Keratinocyte (primary cell): ENCODE measurements around the gene SH3PXD2A. TPM values are rescaled to one million over a fixed set of nuclear protein-coding genes. Genes with fewer than 3 reads are reported as not detected.

Source experiments
- DNase-seq: peaks from one replicate; pipeline ENCODE4 v3.0.0-alpha.2; 2011; ENCODE audit warnings: low read depth, missing footprints, low spot score
- FAIRE-seq: peaks from 2 replicates; lab custom pipeline; 2011; peaks lifted over from hg19 to GRCh38; lab: Jason Lieb, UNC
- H2AFZ ChIP-seq: 2 replicates; pipeline ENCODE4 v1.6.0; 2012; ENCODE audit warnings: low read length, control low read depth, inconsistent platforms; ENCODE audit not compliant: control insufficient read depth
- H3K27ac ChIP-seq: 2 replicates; pipeline ENCODE4 v1.5.1; 2011; ENCODE audit warnings: low read length; ENCODE audit not compliant: control insufficient read depth, insufficient read depth
- H3K27me3 ChIP-seq: 3 replicates; pipeline ENCODE4 v1.6.0; 2011; ENCODE audit warnings: low read length; ENCODE audit not compliant: control insufficient read depth, insufficient read depth; ENCODE audit errors: extremely low read depth
- H3K36me3 ChIP-seq, 2 experiments: 2 replicates in 1 of 2; 3 replicates in 1 of 2; pipeline ENCODE4 v1.5.1; 2011; ENCODE audit warnings: low read length in 2 of 2, mild to moderate bottlenecking in 1 of 2; ENCODE audit not compliant: control insufficient read depth in 2 of 2, insufficient read depth in 2 of 2; ENCODE audit errors: extremely low read depth in 1 of 2
- H3K4me1 ChIP-seq: 3 replicates; pipeline ENCODE4 v1.5.1; 2011; ENCODE audit warnings: low read length; ENCODE audit not compliant: control insufficient read depth, insufficient read depth; ENCODE audit errors: extremely low read depth
- H3K4me2 ChIP-seq: 3 replicates; pipeline ENCODE4 v1.6.0; 2011; ENCODE audit warnings: low read depth, low read length; ENCODE audit not compliant: control insufficient read depth, insufficient read depth; ENCODE audit errors: extremely low read depth
- H3K4me3 ChIP-seq, 3 experiments: fragments of 200-600 bp in 1 of 3; sonication (generic) in 1 of 3; 2 replicates in 2 of 3; 3 replicates in 1 of 3; pipeline ENCODE4 v1.5.1; 2011 to 2016; ENCODE audit warnings: low read length in 3 of 3, mild to moderate bottlenecking in 3 of 3, control low read depth in 2 of 3, inconsistent platforms in 1 of 3, low read depth in 1 of 3, mixed read lengths in 1 of 3, mixed run types in 1 of 3, moderate library complexity in 1 of 3; ENCODE audit not compliant: control insufficient read depth in 2 of 3, insufficient read depth in 2 of 3; ENCODE audit errors: extremely low read depth in 1 of 3
- H3K79me2 ChIP-seq: 2 replicates; pipeline ENCODE4 v1.6.0; 2012; ENCODE audit warnings: low read length; ENCODE audit not compliant: control insufficient read depth, insufficient read depth
- H3K9ac ChIP-seq: 3 replicates; pipeline ENCODE4 v1.6.0; 2011; ENCODE audit warnings: low read length; ENCODE audit not compliant: control insufficient read depth, insufficient read depth; ENCODE audit errors: extremely low read depth
- H3K9me1 ChIP-seq: 3 replicates; pipeline ENCODE4 v1.6.0; 2011; ENCODE audit warnings: low read length; ENCODE audit not compliant: control insufficient read depth, insufficient read depth; ENCODE audit errors: extremely low read depth
- H3K9me3 ChIP-seq: 2 replicates; pipeline ENCODE4 v1.5.1; 2012; ENCODE audit warnings: low read depth, low read length; ENCODE audit not compliant: control insufficient read depth
- H4K20me1 ChIP-seq: 3 replicates; pipeline ENCODE4 v1.6.0; 2011; ENCODE audit warnings: low read length; ENCODE audit not compliant: control insufficient read depth, insufficient read depth; ENCODE audit errors: extremely low read depth
- EZH2 ChIP-seq: IDR thresholded peaks from one replicate; pipeline ENCODE4 v1.6.1; 2012; ENCODE audit warnings: inconsistent platforms, mild to moderate bottlenecking, low read length, moderate library complexity
- dilution Hi-C: fragments of 300-500 bp; cut with MboI; formaldehyde crosslinking; loops from one replicate; pipeline ENCODE4 v1.7.0; 2020; ENCODE audit warnings: low sequenced_read_pairs; ENCODE audit not compliant: extremely low pct_ligation_motif_present
- polyA plus RNA-seq, 5 experiments: library from polyadenylated mRNA; depleted of rRNA in 3 of 5; stranded (reverse) in 3 of 5; stranded (forward) in 1 of 5; unstranded in 1 of 5; fragments of >200 nt; gene quantifications; 1 replicate in 1 of 5; 2 replicates in 3 of 5; 3 replicates in 1 of 5; pipeline versions ENCODE4 v1.2.1 to v1.2.3, GENCODE V29; 2011 to 2012; ENCODE audit warnings: missing spikeins in 2 of 5, low read depth in 1 of 5, low replicate concordance in 1 of 5
- TF ChIP-seq, protein P1 (sequence below), 3 experiments: IDR thresholded peaks in 1 of 3; conservative IDR thresholded peaks in 1 of 3; optimal IDR thresholded peaks in 1 of 3; 2 replicates in 2 of 3; 3 replicates in 1 of 3; pipeline versions ENCODE3 to v1.5.1; 2011; ENCODE audit warnings: low read length in 3 of 3, mild to moderate bottlenecking in 3 of 3, moderate library complexity in 2 of 3, control low read depth in 1 of 3, inconsistent platforms in 1 of 3; ENCODE audit not compliant: insufficient read depth in 2 of 3; ENCODE audit errors: extremely low read depth in 1 of 3

The SH3PXD2A gene
- polyA plus RNA-seq, 1 donor (not counting 4 experiments of a cell fraction or from before 2014, with no cell fraction given) = 33.9 TPM

DNA sequence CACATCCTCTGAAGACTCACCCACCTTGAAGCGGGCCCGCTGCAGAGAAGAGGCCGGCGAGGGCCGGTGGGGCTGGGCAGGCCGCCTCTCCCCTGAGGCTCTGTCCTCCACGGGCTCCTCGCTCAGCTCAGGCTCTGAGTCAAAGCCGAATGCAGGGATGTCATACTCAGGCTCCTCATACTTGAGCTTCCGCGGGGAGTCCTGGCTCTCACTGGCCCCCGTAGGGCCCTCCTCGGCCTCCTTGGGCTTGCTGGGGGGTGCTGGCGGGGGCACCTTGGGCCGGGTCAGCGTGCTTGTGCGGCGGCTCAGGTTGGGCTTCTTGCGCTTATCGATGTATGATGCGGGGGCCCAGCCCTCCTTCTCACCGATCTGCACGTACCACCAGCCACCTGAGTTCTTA lies 252.0 kb downstream of the SH3PXD2A start:
- Histone ChIP-seq H3K27ac (no peak overlapping the region), H3K9me1 (no peaks in the 10 kb centered on the region), H3K4me2 (no peak overlapping the region), H4K20me1 (peaks cover 4% of the 10 kb centered on the region), H2AFZ (no peak overlapping the region), H3K79me2 (no peaks in the 10 kb centered on the region), H3K36me3 (peaks cover 46 to 56% of the 10 kb centered on the region in 2 experiments), H3K9ac (no peak overlapping the region), H3K4me3 (no peak overlapping the region), H3K27me3 (no peaks in the 10 kb centered on the region), H3K9me3 (no peaks in the 10 kb centered on the region), H3K4me1 (no peaks in the 10 kb centered on the region)
- dilution Hi-C loops = no loop called here
- TF ChIP-seq, protein P1, sequence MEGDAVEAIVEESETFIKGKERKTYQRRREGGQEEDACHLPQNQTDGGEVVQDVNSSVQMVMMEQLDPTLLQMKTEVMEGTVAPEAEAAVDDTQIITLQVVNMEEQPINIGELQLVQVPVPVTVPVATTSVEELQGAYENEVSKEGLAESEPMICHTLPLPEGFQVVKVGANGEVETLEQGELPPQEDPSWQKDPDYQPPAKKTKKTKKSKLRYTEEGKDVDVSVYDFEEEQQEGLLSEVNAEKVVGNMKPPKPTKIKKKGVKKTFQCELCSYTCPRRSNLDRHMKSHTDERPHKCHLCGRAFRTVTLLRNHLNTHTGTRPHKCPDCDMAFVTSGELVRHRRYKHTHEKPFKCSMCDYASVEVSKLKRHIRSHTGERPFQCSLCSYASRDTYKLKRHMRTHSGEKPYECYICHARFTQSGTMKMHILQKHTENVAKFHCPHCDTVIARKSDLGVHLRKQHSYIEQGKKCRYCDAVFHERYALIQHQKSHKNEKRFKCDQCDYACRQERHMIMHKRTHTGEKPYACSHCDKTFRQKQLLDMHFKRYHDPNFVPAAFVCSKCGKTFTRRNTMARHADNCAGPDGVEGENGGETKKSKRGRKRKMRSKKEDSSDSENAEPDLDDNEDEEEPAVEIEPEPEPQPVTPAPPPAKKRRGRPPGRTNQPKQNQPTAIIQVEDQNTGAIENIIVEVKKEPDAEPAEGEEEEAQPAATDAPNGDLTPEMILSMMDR (optimal IDR thresholded peaks at IDR 0.05 in 1 of 3, IDR thresholded peaks at IDR 0.05 in 1 of 3, conservative IDR thresholded peaks at IDR 0.05 in 1 of 3; ENCODE audit: extremely low read depth in 1 of 3, insufficient read depth in 2 of 3, low read length in 3 of 3) = no peak
- no peak for TF ChIP-seq EZH2
- no peak for FAIRE-seq
- no peak for DNase-seq

DNA sequence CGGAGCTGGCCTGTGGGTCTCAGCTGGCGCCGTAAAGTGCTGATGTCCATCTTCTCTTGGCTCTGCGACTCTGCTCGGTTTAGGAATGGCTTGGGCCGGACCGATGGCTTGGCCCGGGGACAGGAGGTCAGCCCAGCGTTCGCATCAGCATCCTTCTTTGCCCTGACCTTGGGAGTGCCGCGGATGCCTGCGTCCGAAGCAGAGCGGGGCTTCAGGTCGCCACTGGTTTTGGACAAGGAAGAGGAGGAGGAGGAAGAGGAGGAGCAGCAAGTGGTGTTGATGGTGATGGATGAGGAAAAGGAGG lies 252.6 kb downstream of the SH3PXD2A start:
- Histone ChIP-seq H3K27me3 (no peaks in the 10 kb centered on the region), H3K4me2 (no peak overlapping the region), H3K79me2 (no peaks in the 10 kb centered on the region), H3K9ac (no peak overlapping the region), H3K4me1 (no peaks in the 10 kb centered on the region), H4K20me1 (peaks cover 4% of the 10 kb centered on the region), H3K27ac (no peak overlapping the region), H3K4me3 (no peak overlapping the region), H2AFZ (no peak overlapping the region), H3K9me1 (no peaks in the 10 kb centered on the region), H3K36me3 (peaks cover 51 to 54% of the 10 kb centered on the region in 2 experiments), H3K9me3 (no peaks in the 10 kb centered on the region)
- no peak for FAIRE-seq
- no peak for DNase-seq
- dilution Hi-C loops = no loop called here
- TF ChIP-seq, protein P1 (optimal IDR thresholded peaks at IDR 0.05 in 1 of 3, IDR thresholded peaks at IDR 0.05 in 1 of 3, conservative IDR thresholded peaks at IDR 0.05 in 1 of 3; ENCODE audit: extremely low read depth in 1 of 3, insufficient read depth in 2 of 3, low read length in 3 of 3) = no peak
- no peak for TF ChIP-seq EZH2
